H54 (cell line): Measurements from ENCODE around the gene ZNF83.
"Not testable (repeated sequence)": the region's sequence is repeated elsewhere in the genome, so short reads cannot be mapped to it uniquely, and the experiment has no call there.

Experiments used
- DNase-seq: peaks from one replicate; pipeline ENCODE4 v3.0.0; 2011; ENCODE audit warnings: low spot score, mixed read lengths; ENCODE audit not compliant: insufficient read length
- FAIRE-seq: peaks from 3 replicates; lab custom pipeline; 2011; peaks lifted over from hg19 to GRCh38; lab: Jason Lieb, UNC
- POLR2A ChIP-seq: IDR thresholded peaks from 2 replicates; pipeline ENCODE4 v1.6.1; 2011; ENCODE audit warnings: low read depth, mild to moderate bottlenecking, low read length

ZNF83 gene

DNA sequence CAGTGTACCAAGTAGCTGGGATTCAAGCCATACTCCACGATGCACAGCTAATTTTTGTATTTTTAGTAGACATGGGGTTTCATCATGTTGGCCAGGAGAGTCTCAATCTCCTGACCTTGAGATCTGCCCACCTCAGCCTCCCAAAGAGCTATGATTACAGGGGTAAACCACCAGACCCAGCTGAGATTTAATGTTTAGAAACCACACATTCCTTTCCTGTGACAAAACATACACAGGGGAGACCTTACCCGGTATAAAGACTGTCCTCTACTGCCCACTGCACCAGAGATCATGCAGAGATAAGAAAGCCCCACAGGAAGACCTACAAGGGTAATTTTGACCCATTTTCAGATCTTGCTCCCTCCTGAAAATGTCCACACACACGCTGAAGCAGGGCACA lies 22.8 kb upstream of the ZNF83 start:
- no peak for TF ChIP-seq POLR2A
- FAIRE-seq (no peak), DNase-seq (no peak)

DNA sequence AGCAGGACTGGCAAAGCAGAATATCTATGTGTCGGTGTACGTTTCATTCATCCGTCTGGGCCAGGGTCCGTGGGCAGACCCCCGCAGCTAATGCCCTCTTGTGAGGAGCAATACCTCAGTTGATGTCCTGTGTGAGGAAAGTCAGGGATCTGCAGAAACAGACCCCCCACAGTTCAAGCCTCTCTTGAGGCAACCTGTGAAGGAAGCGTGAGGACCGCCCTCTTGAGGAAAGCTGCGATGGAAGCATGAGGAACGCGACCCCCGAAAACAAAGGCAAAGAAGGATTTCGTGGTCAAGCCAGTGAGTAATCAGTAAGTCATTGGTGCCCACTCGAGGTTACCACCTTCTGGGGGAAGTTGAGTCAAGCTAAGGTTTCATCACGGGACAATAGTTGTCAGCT lies 20.9 kb upstream of the ZNF83 start:
- DNase-seq: no peak
- no peak for TF ChIP-seq POLR2A
- FAIRE-seq: no peak

DNA sequence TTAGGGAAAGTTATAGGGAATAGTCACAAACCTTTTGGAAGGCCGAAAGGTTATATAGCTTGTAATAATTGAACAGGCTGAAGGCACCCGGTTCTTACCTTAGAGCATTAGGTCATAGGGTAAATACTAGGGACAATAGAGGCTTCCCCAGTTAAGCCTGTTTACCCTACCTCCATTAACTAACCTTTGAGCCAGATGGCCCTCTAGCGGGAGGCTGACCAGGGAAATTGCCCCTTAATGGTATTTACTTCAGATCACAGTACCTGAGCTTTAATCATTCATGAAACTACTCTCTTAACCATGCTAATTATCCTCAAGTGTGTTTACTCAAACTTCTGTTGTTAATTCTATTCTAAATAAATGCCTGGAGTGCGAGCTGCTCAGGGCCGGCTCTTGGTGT lies 20.4 kb upstream of the ZNF83 start:
- no peak for DNase-seq
- FAIRE-seq: no peak
- TF ChIP-seq POLR2A: no peak

DNA sequence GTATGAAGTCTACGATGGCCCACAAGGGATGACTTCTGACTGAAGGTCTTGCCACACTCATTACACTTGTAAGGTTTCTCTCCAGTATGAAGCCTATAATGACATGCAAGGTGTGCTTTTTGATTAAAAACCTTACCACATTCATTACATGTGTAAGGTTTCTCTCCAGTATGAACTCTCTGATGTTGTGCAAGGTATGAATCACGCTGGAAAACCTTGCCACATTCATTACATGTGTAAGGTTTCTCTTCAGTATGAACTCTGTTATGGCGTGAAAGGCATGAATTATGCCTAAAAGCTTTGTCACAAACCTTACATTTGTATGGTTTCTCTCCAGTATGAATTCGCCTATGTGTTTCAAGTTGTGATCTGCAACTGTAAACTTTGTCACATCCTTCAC lies 15.0 kb upstream of the ZNF83 start:
- no peak for TF ChIP-seq POLR2A
- FAIRE-seq (no peak), DNase-seq (no peak)

DNA sequence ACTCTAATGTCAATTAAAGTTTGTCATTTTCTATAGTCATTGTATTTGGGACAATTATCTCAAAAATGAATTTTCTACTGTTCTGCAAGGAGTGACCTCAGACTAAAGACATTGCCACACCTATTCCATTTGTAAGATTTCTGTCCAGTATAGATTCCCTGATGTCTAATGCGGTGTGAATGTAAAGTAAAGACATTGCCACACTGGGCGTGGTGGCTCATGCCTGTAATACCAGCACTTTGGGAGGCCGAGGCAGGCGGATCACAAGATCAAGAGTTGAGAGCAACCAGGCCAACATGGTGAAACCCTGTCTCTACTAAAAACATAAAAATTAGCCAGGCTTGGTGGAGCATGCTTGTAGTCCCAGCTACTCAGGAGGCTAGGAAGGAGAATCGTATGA lies 13.8 kb upstream of the ZNF83 start:
- DNase-seq: no peak
- TF ChIP-seq POLR2A: no peak
- FAIRE-seq: no peak

DNA sequence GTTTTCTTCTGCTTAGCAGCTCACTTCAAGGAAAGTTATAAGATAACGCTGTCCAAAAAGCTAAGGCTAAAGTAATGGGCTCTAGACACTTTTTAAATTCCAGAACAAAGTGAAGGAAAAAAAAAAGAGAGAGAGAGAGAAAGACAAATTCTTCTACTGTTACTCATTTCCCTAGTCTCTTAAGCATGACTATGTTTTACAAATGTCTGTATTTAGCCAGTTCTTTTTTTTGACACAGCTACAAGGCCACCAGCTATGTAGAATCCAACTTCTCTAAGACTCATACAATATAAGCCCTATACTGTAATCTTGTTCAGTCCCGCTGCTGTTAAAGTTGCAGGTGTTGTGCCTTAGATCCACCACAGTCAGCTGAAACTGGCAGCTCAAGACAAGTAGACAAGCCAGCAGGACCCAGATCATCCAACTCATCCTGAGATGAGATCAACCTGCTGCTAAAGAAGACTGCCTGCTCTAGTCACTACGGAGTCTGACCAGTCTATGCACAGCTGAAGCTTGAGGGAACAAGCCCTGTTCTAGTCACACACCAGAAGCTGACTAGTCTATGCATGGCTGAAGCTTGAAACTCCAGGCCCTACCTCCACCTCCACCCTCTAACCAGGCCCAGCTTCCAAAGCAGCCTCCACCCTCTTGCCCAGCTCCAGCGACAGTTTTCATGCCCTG lies 10.3 kb upstream of the ZNF83 start:
- FAIRE-seq (no peak), DNase-seq (no peak)
- TF ChIP-seq POLR2A: no peak

DNA sequence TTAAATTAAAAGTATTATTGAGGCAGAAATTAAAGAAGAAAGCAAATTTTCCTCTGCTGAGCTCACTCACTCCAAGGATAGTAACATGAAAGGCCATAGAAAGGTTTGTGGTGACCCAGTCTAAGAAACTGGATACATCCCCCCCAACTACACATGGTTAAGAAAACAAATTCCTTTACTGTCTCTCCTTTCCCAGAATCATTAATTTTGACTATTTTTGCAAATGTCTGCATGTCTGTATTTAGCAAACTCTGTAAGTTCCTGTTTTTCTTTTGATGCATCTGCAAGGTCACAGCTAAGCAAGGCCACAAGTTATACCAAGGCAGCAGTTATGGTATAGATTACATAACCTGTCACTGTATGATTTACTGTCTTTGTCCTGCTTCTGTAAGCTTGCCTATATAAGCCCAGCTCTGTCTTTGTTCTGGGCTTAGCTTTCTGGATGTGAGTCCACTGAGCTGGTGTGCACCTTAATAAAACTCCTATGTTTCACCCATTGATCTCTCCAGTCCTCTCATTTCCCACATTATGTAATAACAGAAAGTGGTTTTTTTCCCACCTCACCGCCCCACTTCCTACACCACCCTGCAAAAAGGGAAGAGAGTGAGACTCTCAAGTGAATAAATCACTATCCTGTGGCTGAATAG lies 8.5 kb upstream of the ZNF83 start:
- FAIRE-seq: no peak
- DNase-seq: no peak
- no peak for TF ChIP-seq POLR2A

DNA sequence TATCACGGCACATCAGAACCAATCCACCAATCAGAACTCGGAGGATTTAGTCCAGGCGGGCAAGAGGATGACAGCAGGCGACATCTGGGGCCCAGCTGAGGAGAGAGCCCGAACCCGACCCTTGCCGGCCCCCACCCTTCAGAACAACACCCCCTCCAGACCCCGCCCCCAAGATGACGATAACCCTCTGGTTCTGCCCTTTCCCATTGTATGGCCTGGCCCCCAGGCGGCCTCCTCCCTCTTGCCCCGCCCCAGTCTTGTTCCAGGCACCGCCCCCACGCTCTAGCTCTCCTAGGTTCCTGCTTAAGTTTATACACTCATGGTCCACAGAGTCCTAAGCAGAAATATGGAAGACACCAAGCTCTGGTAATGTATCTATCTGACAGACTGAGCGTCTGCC lies 2.8 kb upstream of the ZNF83 start:
- no peak for DNase-seq
- FAIRE-seq: no peak
- no peak for TF ChIP-seq POLR2A

DNA sequence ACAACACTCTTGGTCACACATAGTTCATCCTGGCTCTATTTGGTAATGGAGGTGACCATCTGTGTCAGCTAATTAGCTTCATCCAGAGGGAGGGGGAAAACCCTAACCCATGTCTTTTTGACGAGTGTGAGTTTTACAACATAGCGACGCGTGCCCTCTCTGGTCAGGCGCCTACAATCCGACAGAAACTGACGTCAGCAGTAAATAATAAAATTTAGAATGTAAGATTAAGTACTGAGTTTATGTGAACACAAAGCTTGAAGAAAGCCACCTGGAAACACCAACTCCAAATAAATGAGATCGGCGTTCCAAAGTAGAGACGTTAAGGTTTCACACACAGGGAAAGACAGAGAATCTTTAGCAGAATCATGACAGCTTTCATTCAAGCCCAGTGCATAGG lies 1.8 kb upstream of the ZNF83 start:
- DNase-seq (no peak), FAIRE-seq (no peak)
- no peak for TF ChIP-seq POLR2A

DNA sequence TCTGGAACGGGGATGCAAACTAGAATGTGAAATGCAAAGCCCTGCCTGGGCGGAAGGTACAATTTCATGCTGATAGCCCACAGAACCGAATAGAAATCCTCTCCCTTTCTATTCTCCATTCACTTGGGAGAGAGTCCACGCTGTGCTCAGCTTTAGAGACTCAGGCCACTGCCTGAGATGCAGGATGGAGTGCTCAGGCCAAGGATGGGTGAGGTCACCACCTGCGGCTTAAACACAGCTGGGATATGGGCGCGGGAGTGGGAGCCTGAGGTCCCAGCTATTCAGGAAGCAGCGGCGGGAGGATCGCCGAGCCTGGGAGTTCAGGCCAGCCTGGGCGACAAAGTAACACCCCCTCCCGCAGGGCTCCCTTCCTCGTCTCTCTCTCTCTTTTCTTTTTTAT lies 446 bp upstream of the ZNF83 start:
- FAIRE-seq (no peak), DNase-seq (peak; percentile 74)
- no peak for TF ChIP-seq POLR2A

DNA sequence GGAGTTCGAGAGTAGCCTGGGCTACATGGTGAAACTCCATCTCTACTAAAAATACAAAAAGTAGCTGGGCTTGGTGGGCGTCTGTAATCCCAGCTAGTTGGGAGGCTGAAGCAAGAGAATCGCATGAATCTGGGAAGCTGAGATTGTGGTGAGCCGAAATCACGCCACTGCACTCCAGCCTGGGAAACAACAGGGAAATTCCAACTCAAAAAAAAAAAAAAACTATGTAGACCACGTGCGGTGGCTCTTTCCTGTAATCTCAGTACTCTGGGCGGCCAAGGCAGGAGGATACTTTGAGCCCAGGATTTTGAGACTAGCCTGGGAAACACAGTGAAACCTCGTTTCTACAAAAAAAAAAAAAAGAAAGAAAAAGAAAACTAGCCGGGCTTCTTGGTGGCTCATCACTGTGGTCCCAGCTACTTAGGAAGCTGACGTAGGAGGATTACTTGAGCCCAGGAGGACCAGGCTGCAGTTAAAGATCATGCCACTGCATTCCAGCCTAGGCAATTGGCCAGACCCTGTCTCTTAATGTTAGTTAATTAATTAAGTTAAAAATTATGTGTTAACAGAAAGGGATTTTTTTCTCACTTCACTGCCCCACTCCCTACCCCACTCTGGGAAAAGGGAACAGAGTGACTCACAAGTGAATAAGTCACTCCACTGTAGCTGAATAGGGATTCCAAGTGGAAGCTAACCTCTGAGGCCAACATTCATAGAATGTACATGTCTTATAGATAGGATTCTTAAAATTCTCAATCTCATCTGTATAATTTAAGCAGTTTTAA lies 2.2 kb downstream of the ZNF83 start:
- FAIRE-seq (no peak), DNase-seq (no peak)
- TF ChIP-seq POLR2A: no peak

DNA sequence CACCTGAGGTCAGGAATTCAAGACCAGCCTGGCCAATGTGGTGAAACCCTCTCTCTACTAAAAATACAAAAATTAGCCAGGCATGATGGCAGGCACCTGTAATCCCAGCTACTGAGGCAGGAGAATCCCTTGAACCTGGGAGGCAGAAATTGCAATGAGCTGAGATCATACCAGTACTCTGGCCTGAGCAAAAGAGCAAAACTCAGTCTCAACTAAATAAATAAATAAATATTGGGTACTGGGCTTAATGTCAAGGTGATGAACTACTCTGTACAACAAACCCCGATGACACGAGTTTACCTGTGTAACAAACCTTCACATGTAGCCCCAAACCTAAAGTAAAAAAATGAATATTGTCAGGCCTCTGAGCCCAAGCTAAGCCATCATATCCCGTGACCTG lies 10.7 kb downstream of the ZNF83 start:
- DNase-seq, FAIRE-seq: not testable (repeated sequence)

DNA sequence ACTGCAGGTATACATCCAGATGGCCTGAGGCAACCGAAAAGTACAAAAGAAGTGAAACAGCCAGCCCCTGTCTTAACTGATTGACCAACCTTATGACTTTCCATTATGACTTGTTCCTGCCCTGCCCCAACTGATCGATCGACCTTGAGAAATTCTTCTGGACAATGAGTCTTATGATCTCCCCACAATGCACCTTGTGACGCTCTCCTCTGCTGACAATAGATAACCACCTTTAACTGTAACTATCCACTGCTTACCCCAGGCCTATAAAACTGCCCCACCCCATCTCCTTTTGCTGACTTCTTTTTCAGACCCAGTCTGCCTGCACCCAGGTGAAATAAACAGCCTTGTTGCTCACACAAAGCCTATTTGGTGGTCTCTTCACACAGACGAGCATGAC lies 11.2 kb downstream of the ZNF83 start:
- TF ChIP-seq POLR2A: no peak
- no peak for FAIRE-seq
- DNase-seq: no peak

DNA sequence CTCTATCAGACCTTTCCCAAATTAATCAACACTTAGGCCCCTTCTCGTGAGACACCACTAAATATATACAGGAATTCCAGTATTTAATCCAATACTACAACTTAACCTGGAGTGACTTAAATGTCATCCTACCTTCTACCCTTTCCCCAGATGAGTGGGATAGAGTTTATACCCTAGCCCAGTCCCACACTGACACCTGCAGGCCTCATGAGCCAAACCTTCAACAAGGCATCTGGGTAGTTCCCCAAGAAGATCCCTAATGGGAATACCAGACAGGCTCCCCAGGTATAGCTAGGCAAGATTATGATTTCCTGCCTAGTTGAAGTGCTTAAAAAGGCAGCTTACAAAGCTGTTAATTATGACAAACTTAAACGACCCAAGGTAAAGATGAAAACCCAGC lies 15.9 kb downstream of the ZNF83 start:
- no peak for DNase-seq
- TF ChIP-seq POLR2A: no peak
- FAIRE-seq: no peak

DNA sequence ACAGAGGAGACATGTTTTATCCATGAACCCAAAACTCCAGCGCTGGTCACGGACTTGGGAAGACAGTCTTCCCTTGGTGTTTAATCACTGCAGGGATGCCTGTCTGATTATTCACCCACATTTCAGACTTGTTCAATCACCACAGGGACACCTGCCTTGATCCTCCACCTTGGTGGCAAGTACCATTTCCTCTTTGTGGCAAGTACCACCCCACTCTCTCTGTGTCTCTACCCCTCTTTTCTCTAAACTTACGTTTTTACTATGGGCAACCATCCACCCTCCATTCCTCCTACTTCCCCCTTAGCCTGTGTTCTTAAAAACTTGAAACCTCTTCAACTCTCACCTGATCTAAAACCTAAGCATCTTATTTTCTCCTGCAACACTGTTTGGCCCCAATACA lies 16.8 kb downstream of the ZNF83 start:
- FAIRE-seq: no peak
- TF ChIP-seq POLR2A: no peak

More for the DNA sequence above, 16.8 kb downstream of the ZNF83 start:
- DNase-seq: no peak
